Lower lobe of right lung (tissue), 2 donors: ENCODE data around the gene ECHDC3. TPM values are rescaled to one million over a fixed set of nuclear protein-coding genes. Genes with fewer than 3 reads are reported as not detected.

Experiments used
- ATAC-seq, 2 donors: fragments of 200-7000 bp; cut with Tn5 transposase; one replicate each; pipeline ENCODE4 v1.9.1; 2020 to 2022; ENCODE audit warnings: mild to moderate bottlenecking in 2 of 2, moderate library complexity in 2 of 2
- DNase-seq: peaks from one replicate; pipeline ENCODE4 v3.0.0-alpha.2; 2020
- H3K27ac ChIP-seq: fragments of 200-600 bp; one replicate; pipeline ENCODE4 v1.8.0; 2022
- H3K27me3 ChIP-seq: fragments of 200-600 bp; one replicate; pipeline ENCODE4 v1.8.0; 2022; ENCODE audit warnings: low read depth
- H3K36me3 ChIP-seq: fragments of 200-600 bp; one replicate; pipeline ENCODE4 v1.8.0; 2022; ENCODE audit warnings: mild to moderate bottlenecking
- H3K4me1 ChIP-seq: fragments of 200-600 bp; one replicate; pipeline ENCODE4 v1.8.0; 2022
- H3K4me3 ChIP-seq: fragments of 200-600 bp; one replicate; pipeline ENCODE4 v1.8.0; 2022; ENCODE audit warnings: mild to moderate bottlenecking
- H3K9me3 ChIP-seq: fragments of 200-600 bp; one replicate; pipeline ENCODE4 v1.8.0; 2022
- intact Hi-C: fragments of 100-400 bp; cut with DNase I; formaldehyde crosslinking; loops from one replicate; pipeline ENCODE4 v1.11.0; 2022
- total RNA-seq: library from RNA; stranded (reverse); fragmentation: NEBNext Ultra II Directional; extraction: Animal tissue kit (Norgen Biotek cat#: 25700); gene quantifications from one replicate; pipeline ENCODE4 v1.2.1, GENCODE V29; 2021
- TF ChIP-seq, protein P1 (sequence below): fragments of 200-600 bp; IDR thresholded peaks from one replicate; pipeline ENCODE4 v1.8.0; 2022; ENCODE audit warnings: antibody characterized with exemption, mild to moderate bottlenecking
- donor health status: DM: no; HTN: yes; CAD: no; lungs with severe emphysema.

Gene ECHDC3
- total RNA-seq, 1 donor from 2014 or later, result 29.5 TPM

GRCh38 chr10:11713963-11714362, 28.2 kb upstream of the ECHDC3 start:
- H3K9me3 ChIP-seq, result peaks cover 5% of the 10 kb centered on the region
- no peaks in the 10 kb centered on the region for H3K27me3 ChIP-seq
- DNase-seq (no peak), ATAC-seq (no peak)
- no peaks in the 10 kb centered on the region for H3K4me1 ChIP-seq
- no peak overlapping the region for H3K4me3 ChIP-seq
- TF ChIP-seq, protein P1, sequence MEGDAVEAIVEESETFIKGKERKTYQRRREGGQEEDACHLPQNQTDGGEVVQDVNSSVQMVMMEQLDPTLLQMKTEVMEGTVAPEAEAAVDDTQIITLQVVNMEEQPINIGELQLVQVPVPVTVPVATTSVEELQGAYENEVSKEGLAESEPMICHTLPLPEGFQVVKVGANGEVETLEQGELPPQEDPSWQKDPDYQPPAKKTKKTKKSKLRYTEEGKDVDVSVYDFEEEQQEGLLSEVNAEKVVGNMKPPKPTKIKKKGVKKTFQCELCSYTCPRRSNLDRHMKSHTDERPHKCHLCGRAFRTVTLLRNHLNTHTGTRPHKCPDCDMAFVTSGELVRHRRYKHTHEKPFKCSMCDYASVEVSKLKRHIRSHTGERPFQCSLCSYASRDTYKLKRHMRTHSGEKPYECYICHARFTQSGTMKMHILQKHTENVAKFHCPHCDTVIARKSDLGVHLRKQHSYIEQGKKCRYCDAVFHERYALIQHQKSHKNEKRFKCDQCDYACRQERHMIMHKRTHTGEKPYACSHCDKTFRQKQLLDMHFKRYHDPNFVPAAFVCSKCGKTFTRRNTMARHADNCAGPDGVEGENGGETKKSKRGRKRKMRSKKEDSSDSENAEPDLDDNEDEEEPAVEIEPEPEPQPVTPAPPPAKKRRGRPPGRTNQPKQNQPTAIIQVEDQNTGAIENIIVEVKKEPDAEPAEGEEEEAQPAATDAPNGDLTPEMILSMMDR, result no peak
- intact Hi-C loops, result no loop called here
- no peak overlapping the region for H3K27ac ChIP-seq
- no peaks in the 10 kb centered on the region for H3K36me3 ChIP-seq

GRCh38 chr10:11714750-11715365, 27.3 kb upstream of the ECHDC3 start:
- no peak for ATAC-seq

GRCh38 chr10:11715815-11716494, 26.2 kb upstream of the ECHDC3 start:
- H3K27me3 ChIP-seq, result no peaks in the 10 kb centered on the region
- TF ChIP-seq, protein P1, result no peak
- peak; percentile 84 to 90 for ATAC-seq
- H3K4me1 ChIP-seq, result no peaks in the 10 kb centered on the region
- DNase-seq, result peak; percentile 83
- peak overlapping the region; percentile 39 for H3K27ac ChIP-seq
- no peaks in the 10 kb centered on the region for H3K36me3 ChIP-seq
- intact Hi-C loops, result no loop called here
- peaks cover 5% of the 10 kb centered on the region for H3K9me3 ChIP-seq
- no peak overlapping the region for H3K4me3 ChIP-seq

More at GRCh38 chr10:11714750-11715365, 27.3 kb upstream of the ECHDC3 start:
- Histone ChIP-seq H3K9me3 (peaks cover 5% of the 10 kb centered on the region), H3K4me3 (no peak overlapping the region), H3K36me3 (no peaks in the 10 kb centered on the region), H3K27ac (no peak overlapping the region), H3K4me1 (no peaks in the 10 kb centered on the region), H3K27me3 (no peaks in the 10 kb centered on the region)
- TF ChIP-seq, protein P1, result no peak
- no peak for DNase-seq
- intact Hi-C loops, result no loop called here

GRCh38 chr10:11716686-11717085, 25.5 kb upstream of the ECHDC3 start:
- Histone ChIP-seq H3K36me3 (no peaks in the 10 kb centered on the region), H3K27me3 (no peaks in the 10 kb centered on the region), H3K4me3 (no peak overlapping the region), H3K9me3 (peaks cover 5% of the 10 kb centered on the region), H3K4me1 (no peaks in the 10 kb centered on the region), H3K27ac (peak overlapping the region; percentile 39)
- intact Hi-C loops, result no loop called here
- TF ChIP-seq, protein P1, result no peak
- no peak for ATAC-seq
- DNase-seq, result no peak

GRCh38 chr10:11719496-11720259, 22.5 kb upstream of the ECHDC3 start:
- DNase-seq (no peak), ATAC-seq (peak; percentile 30 to 46)
- H3K27me3 ChIP-seq, result no peaks in the 10 kb centered on the region
- no peak overlapping the region for H3K4me3 ChIP-seq
- H3K4me1 ChIP-seq, result no peaks in the 10 kb centered on the region
- TF ChIP-seq, protein P1, result no peak
- intact Hi-C loops, result loop anchor here (10.0 kb wide), 1 partner anchor 205 kb away; no protein-coding TSS in a partner anchor
- H3K36me3 ChIP-seq, result no peaks in the 10 kb centered on the region
- no peak overlapping the region for H3K27ac ChIP-seq
- H3K9me3 ChIP-seq, result peaks cover 5% of the 10 kb centered on the region
